HEK293 (cell line): ENCODE results near the gene FAM227B.

ENCODE experiments used
- REST ChIP-seq: fragments of 450-650 bp; formaldehyde crosslinking; IDR thresholded peaks from 2 replicates; pipeline ENCODE4 v1.5.1; 2016; ENCODE audit warnings: missing biosample characterization, missing genetic modification characterization
- ZFP69B ChIP-seq: fragments of 450-650 bp; formaldehyde crosslinking; IDR thresholded peaks from 2 replicates; pipeline ENCODE4 v1.5.1; 2016; ENCODE audit warnings: missing biosample characterization, missing genetic modification characterization
- ZNF146 ChIP-seq: fragments of 450-650 bp; formaldehyde crosslinking; IDR thresholded peaks from 2 replicates; pipeline ENCODE4 v1.5.1; 2016; ENCODE audit warnings: missing biosample characterization, missing genetic modification characterization
- ZNF837 ChIP-seq: fragments of 450-650 bp; formaldehyde crosslinking; IDR thresholded peaks from 2 replicates; pipeline ENCODE4 v1.5.1; 2016; ENCODE audit warnings: missing biosample characterization, missing genetic modification characterization
- ZSCAN18 ChIP-seq: fragments of 450-650 bp; formaldehyde crosslinking; IDR thresholded peaks from 2 replicates; pipeline ENCODE4 v1.5.1; 2016; ENCODE audit warnings: missing biosample characterization, missing genetic modification characterization

GRCh38 chr15:49315391-49315823 lies 305.2 kb downstream of the FAM227B start:
- TF ChIP-seq ZNF837 (tag by site-specific recombination) (no peak), ZNF146 (tag by site-specific recombination) (no peak), REST (no peak), ZSCAN18 (tag by site-specific recombination) (no peak), ZFP69B (no peak)
